HG02763 (cell line): ENCODE data around the gene DUOXA1.
"Not testable (repeated sequence)": the region's sequence is repeated elsewhere in the genome, so short reads cannot be mapped to it uniquely, and the experiment has no call there.

Source experiments
- ATAC-seq: cut with Tn5 transposase; IDR thresholded peaks from one replicate; pipeline ENCODE4 v1.9.1; 2021; ENCODE audit warnings: mild to moderate bottlenecking, moderate library complexity; ENCODE audit not compliant: unreplicated experiment

DUOXA1 gene

DNA sequence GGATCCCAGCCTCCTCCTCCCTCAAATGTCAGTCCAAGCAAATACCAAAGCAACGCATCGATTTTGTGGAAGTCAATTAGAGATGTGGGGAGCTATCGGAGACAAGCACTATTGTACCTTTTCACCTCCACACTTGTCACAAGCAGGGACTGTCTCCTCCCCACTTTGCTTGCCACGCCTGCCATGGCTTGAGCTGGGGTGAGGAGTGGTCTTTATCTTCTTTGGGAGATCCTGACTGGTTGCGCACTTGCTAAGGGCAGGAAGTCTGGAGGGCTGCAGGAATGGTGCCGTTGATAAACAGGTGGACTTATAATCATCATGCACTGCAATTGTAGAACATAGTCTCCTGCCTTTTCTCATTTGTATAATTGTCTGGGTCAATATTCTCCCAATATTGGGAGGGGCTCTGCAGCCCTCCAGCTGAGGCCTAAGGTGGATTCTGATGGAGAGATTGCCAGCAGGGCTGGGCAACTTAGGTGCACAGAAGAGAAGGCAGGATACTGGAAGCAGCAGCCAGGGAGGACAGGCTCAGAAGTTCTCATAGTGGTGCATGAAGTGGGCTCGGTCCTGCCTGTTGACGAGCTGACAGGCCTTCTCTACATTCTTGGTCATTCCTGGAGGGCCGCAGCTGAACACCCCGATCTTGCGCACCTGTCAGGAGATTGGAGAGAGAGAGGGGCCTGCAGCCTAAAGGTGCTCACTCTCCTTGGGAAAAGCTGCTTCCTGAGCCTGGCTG is 35.9 kb downstream of the DUOXA1 start:
- ATAC-seq: no peak

DNA sequence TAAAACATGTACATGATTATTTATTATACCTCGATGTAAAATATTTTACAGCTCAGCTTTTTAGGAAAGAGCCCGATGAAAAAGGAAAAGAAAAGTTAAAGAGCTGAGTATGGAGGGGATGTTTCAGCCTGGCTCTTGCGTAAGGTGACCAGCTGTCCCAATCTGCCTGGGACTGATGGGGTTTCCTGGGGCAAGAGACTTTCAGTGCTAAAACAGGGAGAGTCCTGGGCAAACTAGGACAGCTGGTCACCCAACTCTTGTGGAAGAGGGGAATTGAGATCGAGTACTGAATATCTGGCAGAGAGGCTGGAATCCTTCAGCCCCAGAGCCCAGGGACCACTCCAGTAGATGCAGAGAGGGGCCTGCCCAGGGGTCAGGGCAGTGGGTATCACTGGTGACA is 36.7 kb downstream of the DUOXA1 start:
- ATAC-seq: no peak

DNA sequence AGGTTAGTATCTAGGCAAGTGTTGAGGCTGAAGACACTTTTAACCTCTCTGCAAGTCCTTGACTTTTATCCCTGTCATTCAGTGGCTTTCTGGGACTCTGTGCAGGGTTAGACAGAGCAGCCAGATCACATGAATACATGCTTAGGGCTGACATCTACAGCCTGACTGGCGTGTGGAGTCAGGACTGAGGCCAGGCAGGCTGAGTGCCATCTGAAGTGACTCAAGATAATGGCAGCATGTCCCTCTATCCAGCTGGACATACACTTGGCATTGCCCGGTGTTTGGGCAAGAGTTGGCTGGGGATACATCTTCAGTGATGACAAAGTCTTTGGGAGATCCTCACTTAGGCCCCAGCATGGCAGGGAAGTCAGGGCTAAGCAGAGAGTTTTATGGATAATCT is 38.1 kb downstream of the DUOXA1 start:
- ATAC-seq: no peak

DNA sequence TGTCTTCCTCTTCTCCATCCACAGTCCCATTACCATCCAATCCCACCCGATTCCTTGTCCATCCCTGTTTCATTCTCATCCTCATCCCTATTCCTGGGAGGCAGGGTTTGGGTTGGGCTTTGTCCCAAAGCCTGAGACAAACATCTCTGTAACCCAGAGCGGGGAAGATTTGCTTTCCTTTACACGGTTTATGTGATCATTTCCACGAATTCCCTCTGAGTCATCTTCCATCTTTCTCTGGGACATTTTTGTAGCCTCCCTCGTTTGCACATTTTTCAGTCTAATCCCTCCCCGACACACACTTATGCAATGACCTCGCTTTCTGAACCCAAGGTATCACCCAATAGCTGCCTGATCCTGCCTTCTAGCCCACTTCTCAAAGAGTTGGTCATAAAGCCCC is 38.5 kb downstream of the DUOXA1 start:
- ATAC-seq: no peak

DNA sequence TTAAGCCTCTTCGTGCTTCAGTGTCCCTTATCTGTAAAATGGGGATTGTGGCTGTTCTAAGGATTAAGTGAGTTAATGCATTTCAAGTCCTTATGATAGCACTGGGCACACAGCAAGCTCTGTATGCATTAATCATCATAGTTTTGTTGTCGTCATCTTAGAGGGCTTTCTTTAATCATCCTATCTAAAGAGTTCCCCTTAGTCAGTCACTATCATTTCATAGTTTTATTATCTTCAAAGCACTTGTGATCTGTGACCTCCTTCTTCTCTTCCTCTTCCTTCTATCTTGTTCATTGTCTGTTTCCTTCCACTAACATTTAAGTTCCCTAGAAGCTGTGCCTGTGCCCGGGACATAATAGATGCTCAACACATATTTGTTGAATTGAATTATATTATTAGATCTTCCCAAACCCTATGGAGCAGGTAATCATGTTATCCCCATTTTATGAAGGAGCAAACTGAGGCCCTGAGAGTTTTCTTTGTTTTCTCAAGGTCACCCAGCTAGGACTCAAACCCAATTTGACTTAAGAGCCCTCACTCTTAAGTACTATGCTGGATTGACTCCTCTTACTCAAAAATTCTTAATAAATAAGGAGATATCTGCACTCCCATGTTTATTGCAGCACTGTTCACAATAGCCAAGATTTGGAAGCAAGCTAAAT is 39.8 kb downstream of the DUOXA1 start:
- ATAC-seq: no peak

DNA sequence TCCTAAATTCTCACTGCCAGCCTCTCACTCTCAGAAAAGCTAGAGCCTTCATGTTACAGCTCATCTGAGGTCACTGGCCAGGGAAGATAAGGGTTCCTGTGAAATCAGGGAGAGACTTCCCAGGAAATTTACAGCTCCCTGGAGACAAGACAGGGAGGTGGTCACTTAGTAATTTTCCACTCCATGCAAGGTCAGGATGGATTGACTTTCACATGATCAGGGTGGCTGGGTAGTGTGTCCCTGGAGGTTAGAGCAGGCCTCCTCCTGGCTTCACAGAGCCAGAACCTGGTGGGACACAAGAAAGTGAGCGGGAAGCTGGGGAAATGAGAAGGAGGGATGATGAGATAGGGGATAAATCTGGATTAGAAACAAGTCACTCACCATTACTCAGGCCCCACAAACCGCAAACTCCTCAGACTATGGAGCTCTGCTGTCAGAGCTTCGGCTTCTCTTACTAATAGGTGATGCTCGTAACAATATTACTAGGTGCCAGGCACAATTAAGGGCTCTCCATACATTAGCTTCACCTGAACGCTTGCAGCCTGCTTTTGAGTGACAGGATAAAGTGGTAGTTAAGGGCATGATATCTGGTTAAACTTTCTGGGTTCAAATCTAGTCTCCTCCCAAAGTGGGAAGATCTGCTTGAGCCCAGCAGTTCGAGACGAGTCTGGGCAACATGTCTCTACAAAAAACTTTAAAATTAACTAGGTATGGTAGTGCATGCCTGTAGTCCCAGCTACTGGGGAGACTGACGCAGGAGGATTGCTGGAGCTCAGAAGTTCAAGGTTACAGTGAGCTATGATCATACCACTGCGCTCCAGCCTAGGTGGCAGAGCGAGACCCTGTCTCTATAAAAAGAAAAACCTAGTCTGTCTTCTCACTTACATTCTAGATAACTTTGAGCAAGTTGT is 40.6 kb downstream of the DUOXA1 start:
- ATAC-seq: no peak

DNA sequence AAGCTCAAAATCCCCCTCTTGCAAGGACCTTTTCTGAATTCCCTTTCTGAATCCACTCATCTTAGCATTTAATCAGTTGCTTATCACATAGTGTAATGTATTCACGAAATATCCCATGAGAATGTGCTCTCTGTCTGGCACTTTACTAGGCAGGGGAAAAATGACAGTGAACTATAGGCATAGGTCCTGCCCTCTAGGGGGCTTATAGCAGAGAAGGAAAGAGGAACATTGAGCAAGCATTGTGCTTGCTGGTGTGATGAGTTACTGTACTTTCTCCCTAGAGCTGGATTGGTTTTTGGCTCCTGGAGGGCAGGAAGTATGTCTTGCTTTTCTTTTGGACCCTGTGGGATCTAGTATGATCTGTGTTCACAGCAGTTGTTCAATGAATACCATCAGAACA is 42.2 kb downstream of the DUOXA1 start:
- no peak for ATAC-seq

DNA sequence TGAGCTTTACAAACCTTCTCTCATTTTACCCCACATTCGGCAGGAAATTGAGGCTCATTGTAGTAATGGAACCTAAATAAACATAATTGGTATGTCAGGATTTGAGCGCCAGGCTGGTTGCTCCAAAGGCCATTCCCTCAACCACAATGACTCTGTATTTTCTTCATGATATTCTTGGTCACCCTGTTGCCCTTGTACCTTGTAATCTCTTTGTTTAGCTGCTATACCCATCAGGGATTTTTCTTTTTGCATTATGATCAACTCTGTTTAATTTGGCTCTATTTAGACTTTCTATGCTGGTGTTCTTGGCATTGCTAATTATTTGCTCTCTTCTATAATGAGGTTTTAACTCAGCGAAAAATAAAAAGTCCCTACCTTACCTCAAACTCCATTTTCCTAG is 45.5 kb downstream of the DUOXA1 start:
- ATAC-seq: no peak

DNA sequence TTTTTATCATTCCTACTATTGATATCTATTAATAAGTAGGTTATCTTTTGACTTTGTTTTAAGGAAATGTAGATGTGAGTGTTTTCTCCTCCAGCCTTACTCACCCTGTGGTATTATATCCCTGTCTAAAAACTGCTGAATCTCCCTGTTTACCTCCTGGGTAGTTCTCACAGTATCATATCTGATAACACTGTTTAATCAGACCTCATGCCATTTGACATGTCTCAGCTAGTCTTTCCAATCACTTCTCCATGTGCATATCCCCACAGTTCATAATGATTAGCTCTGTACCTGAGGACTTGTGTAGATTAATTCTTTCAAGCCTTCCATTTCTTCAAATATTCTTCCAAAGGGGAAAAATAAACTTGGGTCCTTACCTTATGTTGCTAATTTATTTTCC is 46.5 kb downstream of the DUOXA1 start:
- no peak for ATAC-seq

DNA sequence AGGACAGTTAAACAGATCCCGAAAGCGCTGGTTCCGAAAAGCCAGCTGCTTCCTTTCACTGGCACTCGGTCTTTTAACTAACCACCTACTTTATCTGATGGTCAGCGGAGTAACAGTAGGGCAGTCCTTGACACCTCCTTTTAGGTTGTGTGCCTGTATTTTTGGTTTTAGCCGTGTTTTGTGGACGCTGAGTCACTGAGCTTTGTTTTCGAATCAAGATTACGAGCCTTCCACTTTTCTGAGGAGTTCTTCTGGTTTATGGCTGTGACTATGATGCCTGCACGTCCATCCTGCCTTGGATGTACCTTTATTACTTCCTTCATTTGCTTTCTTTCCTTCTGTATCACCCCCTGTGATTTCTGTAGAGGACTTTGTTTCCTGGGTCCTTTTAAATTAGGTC is 47.3 kb downstream of the DUOXA1 start:
- ATAC-seq: not testable (repeated sequence)

DNA sequence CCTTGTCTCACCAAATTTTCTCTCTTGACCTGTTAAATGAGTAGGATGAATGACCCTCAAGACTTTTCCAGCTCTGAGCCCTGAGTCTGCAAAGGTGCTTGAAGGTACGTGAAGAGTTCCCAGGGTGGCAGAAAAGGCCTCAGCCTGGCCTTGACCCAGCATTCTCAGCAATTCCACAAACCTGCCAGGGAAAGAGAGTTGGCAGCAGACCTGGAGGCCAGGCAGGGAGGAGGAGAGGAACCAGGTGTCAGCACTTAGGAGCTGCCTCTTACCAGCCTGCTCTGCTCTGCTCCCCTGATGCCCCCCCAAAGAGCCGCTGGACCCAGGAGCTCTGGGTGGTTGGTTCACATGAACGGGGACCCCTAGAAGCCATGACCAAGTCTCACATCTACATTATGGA is 49.1 kb downstream of the DUOXA1 start:
- ATAC-seq: not testable (repeated sequence)

DNA sequence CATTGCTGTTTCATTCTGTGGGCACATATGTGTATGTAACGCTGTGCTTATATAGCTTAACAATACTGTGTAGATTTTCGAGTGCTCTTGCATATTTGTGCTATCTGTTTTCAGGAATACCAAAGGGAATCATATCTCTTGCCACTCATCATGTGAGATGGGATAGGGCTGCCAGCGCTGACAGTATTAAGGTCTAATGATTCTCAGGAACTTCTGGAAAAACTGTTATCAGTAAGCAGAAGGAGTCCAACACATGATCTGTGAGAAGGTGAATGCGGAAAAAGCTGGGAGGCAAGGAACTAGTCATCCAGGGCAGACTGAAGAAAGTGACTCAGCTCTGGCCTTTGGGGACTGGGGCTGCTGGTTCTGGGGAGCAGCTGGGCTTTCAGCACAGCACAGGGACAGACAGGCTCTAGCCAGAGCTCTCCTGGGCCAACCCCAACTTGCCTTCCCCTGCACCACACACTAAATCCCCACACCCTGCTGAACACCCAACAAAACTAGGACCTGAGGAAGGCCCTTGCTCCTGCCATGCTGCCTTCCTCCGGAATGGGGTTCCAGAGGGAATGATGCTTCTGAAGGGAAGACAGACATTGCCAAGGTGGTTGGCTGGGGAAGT is 49.9 kb downstream of the DUOXA1 start:
- ATAC-seq: not testable (repeated sequence)

DNA sequence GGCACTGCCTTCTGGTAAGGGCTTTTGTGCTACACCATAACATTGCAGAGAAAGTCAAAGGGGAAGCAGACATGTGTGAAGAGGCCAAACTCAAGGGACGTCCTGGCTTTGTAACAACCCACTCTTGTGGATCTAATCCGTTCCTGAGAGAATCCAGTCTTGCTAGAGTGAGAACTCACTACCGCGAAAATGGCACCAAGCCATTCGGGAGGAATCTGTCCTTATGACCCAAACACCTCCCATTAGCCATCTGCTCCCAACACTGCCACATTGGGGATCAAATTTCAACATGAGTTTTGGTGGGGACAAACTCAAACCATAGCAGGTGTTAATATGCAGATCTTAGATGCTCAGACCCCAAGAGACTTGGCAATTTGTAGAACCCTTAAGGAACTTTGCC is 50.5 kb downstream of the DUOXA1 start:
- not testable (repeated sequence) for ATAC-seq

DNA sequence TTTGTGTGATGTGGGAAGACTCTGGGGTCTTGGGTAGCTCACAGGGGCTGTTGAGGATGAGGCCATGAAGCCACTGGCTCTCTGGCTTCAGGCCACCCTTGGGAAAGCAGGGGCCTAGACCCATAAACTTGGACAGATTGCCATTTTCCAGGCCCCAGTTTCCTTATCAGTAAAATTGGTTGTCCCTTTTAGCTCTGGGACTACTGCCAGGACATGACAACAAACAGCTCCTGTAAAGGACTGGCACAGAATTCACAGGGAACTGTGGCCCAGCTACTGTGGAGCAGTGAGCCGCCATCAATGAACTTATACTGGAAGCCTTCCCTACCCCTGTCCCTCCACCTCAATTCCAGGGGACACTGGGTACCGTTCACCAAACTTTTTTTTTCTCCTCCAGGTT is 52.3 kb downstream of the DUOXA1 start:
- ATAC-seq: not testable (repeated sequence)

DNA sequence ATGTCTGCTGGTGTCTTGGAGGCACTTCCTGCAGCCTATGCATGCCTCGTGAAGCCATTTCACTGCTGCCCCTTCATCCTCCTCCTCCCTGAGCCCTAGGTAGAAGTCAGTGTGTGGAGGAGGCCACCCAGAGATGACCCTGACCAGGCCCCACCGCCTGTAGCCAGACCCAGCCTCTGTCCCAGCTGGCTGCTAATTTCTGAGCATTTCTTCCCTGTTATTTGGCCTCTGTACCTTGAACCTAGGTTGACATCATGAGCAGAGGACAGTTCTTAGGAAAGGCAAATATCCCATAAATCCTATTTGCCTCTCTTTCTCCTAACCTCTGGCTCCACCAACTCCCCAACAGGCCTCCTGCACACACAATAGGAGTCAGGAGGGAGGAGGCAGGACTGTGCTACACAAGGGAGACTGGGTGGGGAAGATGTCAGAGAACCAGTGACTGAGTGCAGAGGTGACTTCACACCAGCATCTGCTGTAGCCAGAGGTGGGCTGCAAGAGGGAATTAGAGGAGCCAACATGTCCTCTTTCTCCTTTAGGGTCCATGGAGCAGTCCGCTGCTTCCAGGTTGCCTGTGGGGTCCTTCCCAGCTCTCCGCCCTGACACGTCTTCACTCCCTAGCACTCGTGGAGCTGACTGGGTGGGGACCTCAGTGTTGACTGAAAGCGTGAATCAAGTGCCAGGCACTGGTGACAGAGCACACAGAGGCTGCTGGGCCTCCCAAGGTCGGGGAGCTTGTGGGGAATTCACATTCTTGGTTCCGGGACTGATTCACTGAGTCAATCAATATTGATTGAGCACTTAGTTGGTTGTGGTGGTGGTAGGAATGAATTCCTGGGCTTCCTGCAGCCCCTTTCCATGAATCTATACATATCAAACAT is 54.0 kb downstream of the DUOXA1 start:
- not testable (repeated sequence) for ATAC-seq

DNA sequence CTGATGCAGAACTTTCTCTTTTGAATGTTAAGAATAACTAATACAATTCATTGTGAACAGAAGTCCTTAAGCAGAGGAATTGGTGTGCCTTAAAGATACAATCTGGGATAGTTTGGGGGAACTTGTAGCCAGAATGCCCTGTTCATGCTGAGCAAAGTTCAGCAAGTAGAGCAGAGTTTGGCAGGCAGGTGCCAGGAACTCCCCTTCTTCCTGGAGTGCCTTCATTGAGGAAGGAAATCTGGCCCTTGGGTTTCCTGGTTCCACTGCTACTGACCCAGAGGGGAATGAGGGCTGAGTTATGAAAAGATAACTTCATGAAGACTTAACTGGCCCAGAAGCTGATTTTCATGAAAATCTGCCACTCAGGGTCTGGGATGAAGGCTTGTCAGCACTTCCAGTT is 56.1 kb downstream of the DUOXA1 start:
- ATAC-seq: not testable (repeated sequence)

DNA sequence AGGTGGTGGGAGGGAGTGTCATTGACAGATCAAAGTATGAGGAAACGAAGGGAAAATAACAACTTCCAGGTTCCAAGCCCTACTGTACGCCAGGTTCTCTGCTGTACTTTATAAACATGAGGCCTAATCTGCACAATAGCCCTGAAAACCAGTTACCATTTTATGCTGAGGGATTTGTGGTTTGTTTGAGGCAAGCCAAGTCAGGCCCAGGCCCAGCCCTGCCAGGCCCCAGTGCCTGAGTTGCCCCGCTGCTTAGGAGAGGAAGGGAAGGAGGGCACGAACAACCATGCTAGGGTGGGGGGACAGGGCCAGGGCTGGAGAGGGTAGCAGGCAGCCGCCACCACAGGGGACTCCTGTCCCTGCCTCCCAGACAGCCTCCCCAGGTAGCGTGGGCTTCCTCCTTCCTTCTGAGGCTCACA is 59.7 kb downstream of the DUOXA1 start:
- ATAC-seq: not testable (repeated sequence)
